Activated CD8-positive, alpha-beta memory T cell treated with anti-CD3 and anti-CD28 coated beads, Interleukin-2, amount 10 ng/mL, durations not matched to agents 7 days and 5 days (primary cell): ENCODE data around the gene C17orf114.
A peak's percentile ranks its signal among the peaks of the same experiment; 100 is the strongest.

Experiments
- ATAC-seq: fragments of 150-1000 bp; cut with Tn5 transposase; one replicate; pipeline ENCODE4 v1.10.0; 2021; ENCODE audit warnings: moderate library complexity
- CTCF ChIA-PET: fragments of 350-600 bp; sonication (Branson Sonifier 250); formaldehyde crosslinking; loops from one replicate; lab custom pipeline; 2021; ENCODE audit warnings: antibody characterized with exemption; lab: Charles Lee
- DNase-seq: peaks from one replicate; pipeline ENCODE4 v3.0.0-alpha.2; 2020
- H3K27ac Mint-ChIP-seq: one replicate; pipeline ENCODE4 v1.8.0; 2021; ENCODE audit warnings: mild to moderate bottlenecking, mixed read lengths
- H3K27me3 Mint-ChIP-seq: one replicate; pipeline ENCODE4 v1.8.0; 2021; ENCODE audit warnings: mixed read lengths
- H3K36me3 Mint-ChIP-seq: one replicate; pipeline ENCODE4 v1.8.0; 2021; ENCODE audit warnings: mild to moderate bottlenecking, mixed read lengths
- H3K4me1 Mint-ChIP-seq: one replicate; pipeline ENCODE4 v1.8.0; 2021; ENCODE audit warnings: mixed read lengths
- H3K4me3 Mint-ChIP-seq: one replicate; pipeline ENCODE4 v1.8.0; 2021; ENCODE audit warnings: mild to moderate bottlenecking, moderate library complexity, mixed read lengths
- H3K9me3 Mint-ChIP-seq: one replicate; pipeline ENCODE4 v1.8.0; 2022; ENCODE audit warnings: low read depth, mixed read lengths

The C17orf114 gene

GRCh38 chr17:4812690-4813089, 10.6 kb upstream of the C17orf114 start:
- no peaks in the 10 kb centered on the region for H3K9me3 Mint-ChIP-seq
- H3K27me3 Mint-ChIP-seq = no peaks in the 10 kb centered on the region
- peaks cover 3% of the 10 kb centered on the region for H3K36me3 Mint-ChIP-seq
- ATAC-seq (no peak), DNase-seq (no peak)
- CTCF ChIA-PET = interaction anchor here (0.6 kb wide), 1 partner anchor 80 kb away, joined by 3 read pairs; no protein-coding TSS in a partner anchor
- no peak overlapping the region for H3K4me3 Mint-ChIP-seq
- H3K4me1 Mint-ChIP-seq = peaks cover 7% of the 10 kb centered on the region
- no peak overlapping the region for H3K27ac Mint-ChIP-seq

GRCh38 chr17:4811471-4811870, 9.3 kb upstream of the C17orf114 start:
- no peak for DNase-seq
- Mint-ChIP-seq H3K4me1 (peaks cover 7% of the 10 kb centered on the region), H3K36me3 (peaks cover 3% of the 10 kb centered on the region), H3K27me3 (no peaks in the 10 kb centered on the region), H3K4me3 (no peak overlapping the region), H3K27ac (no peak overlapping the region), H3K9me3 (no peaks in the 10 kb centered on the region)
- ATAC-seq = no peak
- CTCF ChIA-PET = no interaction called here

- peaks cover 3% of the 10 kb centered on the region for H3K36me3 Mint-ChIP-seq
- no peaks in the 10 kb centered on the region for H3K9me3 Mint-ChIP-seq
- H3K27ac Mint-ChIP-seq = no peak overlapping the region
- CTCF ChIA-PET = interaction anchor here (0.7 kb wide), 1 partner anchor 15 kb away, joined by 3 read pairs; the partner anchor contains the start of gene PSMB6
- H3K4me3 Mint-ChIP-seq = no peak overlapping the region
- no peak for ATAC-seq
- H3K4me1 Mint-ChIP-seq = peaks cover 13% of the 10 kb centered on the region
- H3K27me3 Mint-ChIP-seq = no peaks in the 10 kb centered on the region
- DNase-seq = no peak
These were observed 8.7 kb upstream of the C17orf114 start for GRCh38 chr17:4810696-4811290.

- Mint-ChIP-seq H3K4me1 (peaks cover 13% of the 10 kb centered on the region), H3K36me3 (peaks cover 3% of the 10 kb centered on the region), H3K4me3 (peak overlapping the region; percentile 69), H3K27me3 (no peaks in the 10 kb centered on the region), H3K27ac (no peak overlapping the region), H3K9me3 (no peaks in the 10 kb centered on the region)
- no peak for ATAC-seq
- no peak for DNase-seq
- CTCF ChIA-PET = interaction anchor here (1.6 to 3.5 kb wide), 2 partner anchors 19 to 25 kb away, joined by 4 to 29 read pairs; partner anchors contain the start of genes GLTPD2 and MINK1
These were observed 6.2 kb upstream of the C17orf114 start for GRCh38 chr17:4808378-4808767.

- H3K36me3 Mint-ChIP-seq = peaks cover 3% of the 10 kb centered on the region
- no peaks in the 10 kb centered on the region for H3K9me3 Mint-ChIP-seq
- H3K4me1 Mint-ChIP-seq = peaks cover 13% of the 10 kb centered on the region
- DNase-seq = no peak
- ATAC-seq = no peak
- peak overlapping the region; percentile 69 for H3K4me3 Mint-ChIP-seq
- H3K27me3 Mint-ChIP-seq = no peaks in the 10 kb centered on the region
- CTCF ChIA-PET = interaction anchor here (0.9 to 3.5 kb wide), 5 partner anchors 12 to 74 kb away, joined by 3 to 29 read pairs (median 4); partner anchors contain the start of genes GLTPD2, MINK1 and PSMB6
- no peak overlapping the region for H3K27ac Mint-ChIP-seq
These were observed 5.7 kb upstream of the C17orf114 start for GRCh38 chr17:4807605-4808377.

- Mint-ChIP-seq H3K9me3 (no peaks in the 10 kb centered on the region), H3K36me3 (peaks cover 3% of the 10 kb centered on the region), H3K4me1 (peaks cover 13% of the 10 kb centered on the region), H3K4me3 (peak within 1 kb of the TSS; percentile 69), H3K27me3 (no peaks in the 10 kb centered on the region), H3K27ac (no peak within 1 kb of the TSS)
- ATAC-seq = peak; percentile 99
- DNase-seq = peak; percentile 89
- CTCF ChIA-PET = interaction anchor here (0.9 to 3.5 kb wide), 7 partner anchors 11 to 97 kb away, joined by 3 to 29 read pairs (median 4); partner anchors contain the start of genes ARRB2, GLTPD2, MINK1 and PSMB6
These were observed 4.9 kb upstream of the C17orf114 start, which contains the start of gene PLD2 for GRCh38 chr17:4806777-4807604. PLD2 (plus strand) TSS chr17:4807152; CDS start chr17:4807773, 621 bp downstream.

- H3K27me3 Mint-ChIP-seq = no peaks in the 10 kb centered on the region
- DNase-seq (no peak), ATAC-seq (no peak)
- peak overlapping the region; percentile 67 for H3K4me3 Mint-ChIP-seq
- H3K27ac Mint-ChIP-seq = no peak overlapping the region
- H3K9me3 Mint-ChIP-seq = no peaks in the 10 kb centered on the region
- H3K4me1 Mint-ChIP-seq = peaks cover 13% of the 10 kb centered on the region
- CTCF ChIA-PET = interaction anchor here (1.0 to 3.5 kb wide), 5 partner anchors 11 to 96 kb away, joined by 3 to 29 read pairs (median 5); partner anchors contain the start of genes ARRB2, GLTPD2 and PSMB6
- H3K36me3 Mint-ChIP-seq = peaks cover 3% of the 10 kb centered on the region
These were observed 4.3 kb upstream of the C17orf114 start for GRCh38 chr17:4806456-4806776.

GRCh38 chr17:4800462-4801196, 1.5 kb downstream of the C17orf114 start:
- CTCF ChIA-PET = interaction anchor here (2.3 kb wide), 1 partner anchor 10 kb away, joined by 9 read pairs; no protein-coding TSS in a partner anchor
- H3K4me1 Mint-ChIP-seq = peaks cover 18% of the 10 kb centered on the region
- no peaks in the 10 kb centered on the region for H3K9me3 Mint-ChIP-seq
- peaks cover 9% of the 10 kb centered on the region for H3K36me3 Mint-ChIP-seq
- H3K27me3 Mint-ChIP-seq = no peaks in the 10 kb centered on the region
- no peak overlapping the region for H3K27ac Mint-ChIP-seq
- no peak for DNase-seq
- ATAC-seq = no peak
- no peak overlapping the region for H3K4me3 Mint-ChIP-seq

GRCh38 chr17:4796552-4796920, 5.6 kb downstream of the C17orf114 start:
- peak; percentile 54 for DNase-seq
- peak overlapping the region; percentile 95 for H3K4me3 Mint-ChIP-seq

GRCh38 chr17:4795168-4795567, 7.0 kb downstream of the C17orf114 start:
- H3K9me3 Mint-ChIP-seq = no peaks in the 10 kb centered on the region
- peak overlapping the region; percentile 97 for H3K27ac Mint-ChIP-seq
- DNase-seq (no peak), ATAC-seq (no peak)
- peaks cover 9% of the 10 kb centered on the region for H3K27me3 Mint-ChIP-seq
- peaks cover 9% of the 10 kb centered on the region for H3K36me3 Mint-ChIP-seq
- H3K4me1 Mint-ChIP-seq = peaks cover 28% of the 10 kb centered on the region
- CTCF ChIA-PET = no interaction called here
- peak overlapping the region; percentile 95 for H3K4me3 Mint-ChIP-seq

More at GRCh38 chr17:4796552-4796920, 5.6 kb downstream of the C17orf114 start:
- Mint-ChIP-seq H3K27me3 (peaks cover 9% of the 10 kb centered on the region), H3K4me1 (peaks cover 21% of the 10 kb centered on the region), H3K9me3 (no peaks in the 10 kb centered on the region), H3K27ac (peak overlapping the region; percentile 97), H3K36me3 (peaks cover 9% of the 10 kb centered on the region)
- CTCF ChIA-PET = interaction anchor here (1.0 to 1.1 kb wide), 4 partner anchors 9 to 87 kb away, joined by 3 to 4 read pairs (median 4); partner anchors contain the start of genes ARRB2 and PLD2
- ATAC-seq = peak; percentile 18

GRCh38 chr17:4790705-4791088, 11.4 kb downstream of the C17orf114 start:
- Mint-ChIP-seq H3K36me3 (peaks cover 2% of the 10 kb centered on the region), H3K4me1 (peaks cover 29% of the 10 kb centered on the region), H3K27ac (peak overlapping the region; percentile 90), H3K4me3 (peak overlapping the region; percentile 86), H3K9me3 (no peaks in the 10 kb centered on the region), H3K27me3 (peaks cover 40% of the 10 kb centered on the region)
- ATAC-seq = no peak
- CTCF ChIA-PET = interaction anchor here (0.7 to 3.9 kb wide), 29 partner anchors 11 to 370 kb away, joined by 3 to 39 read pairs (median 6); partner anchors contain the start of genes ARRB2, C17orf107, C17orf114 and CHRNE
- DNase-seq = no peak
